Measurements from ENCODE around the gene KRT6A.

KRT6A gene

GRCh38 chr12:52486166-52487105 lies 6.6 kb downstream of the KRT6A start:
- no peaks in the 10 kb centered on the region for H3K4me1 ChIP-seq (ENCODE audit: low read length)
- no peaks in the 10 kb centered on the region for H3K9me3 ChIP-seq (replicated peaks; ENCODE audit: insufficient read depth, low read length)
- DNase-seq: no peak
- no peaks in the 10 kb centered on the region for H3K9me2 ChIP-seq (replicated peaks; ENCODE audit: insufficient read depth, low read length)
- no peaks in the 10 kb centered on the region for H4K20me1 ChIP-seq (ENCODE audit: insufficient read depth, low read length)
- TF ChIP-seq EZH2phosphoT487 (IDR thresholded peaks at IDR 0.05; ENCODE audit: low read length): no peak
- no peak for TF ChIP-seq EZH2 (optimal IDR thresholded peaks at IDR 0.05; ENCODE audit: low read depth, low read length)
- no peak for TF ChIP-seq CTCF (IDR thresholded peaks at IDR 0.05; ENCODE audit: low read length)
- H3K79me2 ChIP-seq (ENCODE audit: low read length): no peaks in the 10 kb centered on the region
- peaks cover 16% of the 10 kb centered on the region for H3K27me3 ChIP-seq (replicated peaks; ENCODE audit: insufficient read depth, low read length)
- no peak overlapping the region for H3K4me3 ChIP-seq (ENCODE audit: low read length)
- no peaks in the 10 kb centered on the region for H3F3A ChIP-seq (ENCODE audit: insufficient read depth, low read length)
- no peaks in the 10 kb centered on the region for H3K36me3 ChIP-seq (replicated peaks; ENCODE audit: insufficient read depth, low read length)
- H3K9ac ChIP-seq (ENCODE audit: low read length): no peak overlapping the region
- H3K27ac ChIP-seq (ENCODE audit: low read length): no peak overlapping the region
- H3K4me2 ChIP-seq (ENCODE audit: low read depth, low read length): no peak overlapping the region
- H2AFZ ChIP-seq (ENCODE audit: low read length): no peak overlapping the region

GRCh38 chr12:52480073-52480472 lies 13.0 kb downstream of the KRT6A start:
- H3K27me3 ChIP-seq (replicated peaks; ENCODE audit: insufficient read depth, low read length): no peaks in the 10 kb centered on the region; the same call in 1 of the 2 replicates
- H3K79me2 ChIP-seq (ENCODE audit: low read length): no peaks in the 10 kb centered on the region

GRCh38 chr12:52477651-52478050 lies 15.4 kb downstream of the KRT6A start:
- no peaks in the 10 kb centered on the region for H3K4me1 ChIP-seq (ENCODE audit: low read length)
- no peaks in the 10 kb centered on the region; the same call in 1 of the 2 replicates for H3K27me3 ChIP-seq (replicated peaks; ENCODE audit: insufficient read depth, low read length)
- no peak overlapping the region for H3K4me3 ChIP-seq (ENCODE audit: low read length)
- DNase-seq: no peak
- no peak for TF ChIP-seq EZH2 (optimal IDR thresholded peaks at IDR 0.05; ENCODE audit: low read depth, low read length)
- TF ChIP-seq CTCF (IDR thresholded peaks at IDR 0.05; ENCODE audit: low read length): no peak
- TF ChIP-seq EZH2phosphoT487 (IDR thresholded peaks at IDR 0.05; ENCODE audit: low read length): no peak
- H2AFZ ChIP-seq (ENCODE audit: low read length): no peak overlapping the region
- no peaks in the 10 kb centered on the region for H3K9me2 ChIP-seq (replicated peaks; ENCODE audit: insufficient read depth, low read length)
- H3K27ac ChIP-seq (ENCODE audit: low read length): no peak overlapping the region
- no peaks in the 10 kb centered on the region for H3K79me2 ChIP-seq (ENCODE audit: low read length)
- no peaks in the 10 kb centered on the region for H3K36me3 ChIP-seq (replicated peaks; ENCODE audit: insufficient read depth, low read length)
- H4K20me1 ChIP-seq (ENCODE audit: insufficient read depth, low read length): no peaks in the 10 kb centered on the region
- H3F3A ChIP-seq (ENCODE audit: insufficient read depth, low read length): no peaks in the 10 kb centered on the region
- H3K4me2 ChIP-seq (ENCODE audit: low read depth, low read length): no peak overlapping the region
- no peak overlapping the region for H3K9ac ChIP-seq (ENCODE audit: low read length)
- no peaks in the 10 kb centered on the region for H3K9me3 ChIP-seq (replicated peaks; ENCODE audit: insufficient read depth, low read length)

More at GRCh38 chr12:52480073-52480472, 13.0 kb downstream of the KRT6A start:
- no peak for DNase-seq
- Histone ChIP-seq H3K9me3 (replicated peaks; ENCODE audit: insufficient read depth, low read length) (no peaks in the 10 kb centered on the region), H2AFZ (ENCODE audit: low read length) (no peak overlapping the region), H3K27ac (ENCODE audit: low read length) (no peak overlapping the region), H3K4me3 (ENCODE audit: low read length) (no peak overlapping the region), H4K20me1 (ENCODE audit: insufficient read depth, low read length) (no peaks in the 10 kb centered on the region), H3K9me2 (replicated peaks; ENCODE audit: insufficient read depth, low read length) (no peaks in the 10 kb centered on the region), H3K4me1 (ENCODE audit: low read length) (no peaks in the 10 kb centered on the region), H3K36me3 (replicated peaks; ENCODE audit: insufficient read depth, low read length) (no peaks in the 10 kb centered on the region), H3K9ac (ENCODE audit: low read length) (no peak overlapping the region), H3K4me2 (ENCODE audit: low read depth, low read length) (no peak overlapping the region), H3F3A (ENCODE audit: insufficient read depth, low read length) (no peaks in the 10 kb centered on the region)
- TF ChIP-seq CTCF (IDR thresholded peaks at IDR 0.05; ENCODE audit: low read length) (no peak), EZH2 (optimal IDR thresholded peaks at IDR 0.05; ENCODE audit: low read depth, low read length) (no peak), EZH2phosphoT487 (IDR thresholded peaks at IDR 0.05; ENCODE audit: low read length) (no peak)

All from MM.1S (cell line).